Stimulated activated CD8-positive, alpha-beta memory T cell treated with anti-CD3 and anti-CD28 coated beads, Interleukin-15, amount 100 ng/mL, for 1 hour (primary cell): ENCODE data around the gene CT45A2.
"Not testable (repeated sequence)": the region's sequence is repeated elsewhere in the genome, so short reads cannot be mapped to it uniquely, and the experiment has no call there.

Experiments
- DNase-seq: peaks from one replicate; pipeline ENCODE4 v3.0.0-alpha.2; 2020; ENCODE audit warnings: low read depth

Gene CT45A2, protein sequence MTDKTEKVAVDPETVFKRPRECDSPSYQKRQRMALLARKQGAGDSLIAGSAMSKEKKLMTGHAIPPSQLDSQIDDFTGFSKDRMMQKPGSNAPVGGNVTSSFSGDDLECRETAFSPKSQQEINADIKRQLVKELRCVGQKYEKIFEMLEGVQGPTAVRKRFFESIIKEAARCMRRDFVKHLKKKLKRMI

DNA sequence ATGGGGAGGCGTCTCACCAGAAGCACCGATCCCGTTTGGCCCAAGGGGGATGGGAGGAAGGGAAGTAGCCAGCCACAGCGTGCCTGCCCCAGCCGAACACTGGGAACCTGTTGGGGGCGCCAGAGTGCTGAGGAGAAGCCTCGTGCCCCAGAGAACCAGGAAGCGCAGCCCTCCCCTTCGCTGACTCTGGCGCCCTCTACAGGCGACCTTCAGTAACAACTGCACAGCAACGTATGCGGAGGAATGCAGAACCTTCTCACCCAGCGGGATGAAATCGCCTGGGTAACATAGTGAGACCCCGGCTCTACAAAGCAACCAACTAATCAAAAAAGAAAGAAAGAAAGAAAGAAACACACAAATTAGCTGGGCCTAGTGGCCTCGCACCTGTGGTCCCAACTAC lies at the start of gene CT45A2:
TSS of gene CT45A2 (minus strand) at position 101 of the 400 bp plus-strand sequence. CDS start 3,747 bp downstream, outside the sequence.
- not testable (repeated sequence) for DNase-seq

DNA sequence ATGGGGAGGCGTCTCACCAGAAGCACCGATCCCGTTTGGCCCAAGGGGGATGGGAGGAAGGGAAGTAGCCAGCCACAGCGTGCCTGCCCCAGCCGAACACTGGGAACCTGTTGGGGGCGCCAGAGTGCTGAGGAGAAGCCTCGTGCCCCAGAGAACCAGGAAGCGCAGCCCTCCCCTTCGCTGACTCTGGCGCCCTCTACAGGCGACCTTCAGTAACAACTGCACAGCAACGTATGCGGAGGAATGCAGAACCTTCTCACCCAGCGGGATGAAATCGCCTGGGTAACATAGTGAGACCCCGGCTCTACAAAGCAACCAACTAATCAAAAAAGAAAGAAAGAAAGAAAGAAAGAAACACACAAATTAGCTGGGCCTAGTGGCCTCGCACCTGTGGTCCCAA lies 34.6 kb upstream of the CT45A2 start, which contains the start of gene CT45A8:
TSS of gene CT45A8 (minus strand) at position 101 of the 400 bp plus-strand sequence. CDS start 3,755 bp downstream, outside the sequence.
- DNase-seq, result not testable (repeated sequence)

GRCh38 chrX:135837180-135837579 lies 17.4 kb upstream of the CT45A2 start, which contains the start of gene CT45A7:
Gene CT45A7 (minus strand): TSS chrX:135837280. CDS start chrX:135833533, 3,747 bp downstream.
- DNase-seq, result not testable (repeated sequence)

DNA sequence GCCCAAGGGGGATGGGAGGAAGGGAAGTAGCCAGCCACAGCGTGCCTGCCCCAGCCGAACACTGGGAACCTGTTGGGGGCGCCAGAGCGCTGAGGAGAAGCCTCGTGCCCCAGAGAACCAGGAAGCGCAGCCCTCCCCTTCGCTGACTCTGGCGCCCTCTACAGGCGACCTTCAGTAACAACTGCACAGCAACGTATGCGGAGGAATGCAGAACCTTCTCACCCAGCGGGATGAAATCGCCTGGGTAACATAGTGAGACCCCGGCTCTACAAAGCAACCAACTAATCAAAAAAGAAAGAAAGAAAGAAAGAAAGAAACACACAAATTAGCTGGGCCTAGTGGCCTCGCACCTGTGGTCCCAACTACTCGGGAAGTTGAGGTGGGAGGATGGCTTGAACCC lies 17.1 kb downstream of the CT45A2 start, which contains the start of gene CT45A6:
TSS of gene CT45A6 (minus strand) at position 101 of the 400 bp plus-strand sequence. CDS start 3,794 bp downstream, outside the sequence.
- DNase-seq, result not testable (repeated sequence)

DNA sequence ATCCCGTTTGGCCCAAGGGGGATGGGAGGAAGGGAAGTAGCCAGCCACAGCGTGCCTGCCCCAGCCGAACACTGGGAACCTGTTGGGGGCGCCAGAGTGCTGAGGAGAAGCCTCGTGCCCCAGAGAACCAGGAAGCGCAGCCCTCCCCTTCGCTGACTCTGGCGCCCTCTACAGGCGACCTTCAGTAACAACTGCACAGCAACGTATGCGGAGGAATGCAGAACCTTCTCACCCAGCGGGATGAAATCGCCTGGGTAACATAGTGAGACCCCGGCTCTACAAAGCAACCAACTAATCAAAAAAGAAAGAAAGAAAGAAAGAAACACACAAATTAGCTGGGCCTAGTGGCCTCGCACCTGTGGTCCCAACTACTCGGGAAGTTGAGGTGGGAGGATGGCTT lies 34.4 kb downstream of the CT45A2 start, which contains the start of gene CT45A5:
TSS of gene CT45A5 (minus strand) at position 101 of the 400 bp plus-strand sequence. CDS start 3,774 bp downstream, outside the sequence.
- not testable (repeated sequence) for DNase-seq

DNA sequence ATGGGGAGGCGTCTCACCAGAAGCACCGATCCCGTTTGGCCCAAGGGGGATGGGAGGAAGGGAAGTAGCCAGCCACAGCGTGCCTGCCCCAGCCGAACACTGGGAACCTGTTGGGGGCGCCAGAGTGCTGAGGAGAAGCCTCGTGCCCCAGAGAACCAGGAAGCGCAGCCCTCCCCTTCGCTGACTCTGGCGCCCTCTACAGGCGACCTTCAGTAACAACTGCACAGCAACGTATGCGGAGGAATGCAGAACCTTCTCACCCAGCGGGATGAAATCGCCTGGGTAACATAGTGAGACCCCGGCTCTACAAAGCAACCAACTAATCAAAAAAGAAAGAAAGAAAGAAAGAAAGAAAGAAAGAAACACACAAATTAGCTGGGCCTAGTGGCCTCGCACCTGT lies 51.7 kb downstream of the CT45A2 start, which contains the start of gene CT45A3:
TSS of gene CT45A3 (minus strand) at position 101 of the 400 bp plus-strand sequence. CDS start 3,747 bp downstream, outside the sequence.
- DNase-seq, result not testable (repeated sequence)
